ENCODE measurements around the gene SOCS2. TPM values are rescaled to one million over a fixed set of nuclear protein-coding genes. Genes with fewer than 3 reads are reported as not detected.
A peak's percentile ranks its signal among the peaks of the same experiment; 100 is the strongest.

Gene SOCS2
- total and polyA plus RNA-seq, 2 of the 13 experiments (the other 11 are each of a cell fraction or from before 2014, with no cell fraction given): 0.62 to 1.5 TPM

- TF ChIP-seq USF2 (IDR thresholded peaks at IDR 0.05; ENCODE audit: low read depth, low read length): no peak
- no peak for TF ChIP-seq USF2 (CRISPR knock-in tag; IDR thresholded peaks at IDR 0.05; ENCODE audit: borderline replicate concordance)
- no peak for TF ChIP-seq ZKSCAN8 (CRISPR knock-in tag; IDR thresholded peaks at IDR 0.05; ENCODE audit: borderline replicate concordance)
- peak; percentile 32; the same call in 1 of the 2 replicates for TF ChIP-seq NR2F2 (IDR thresholded peaks at IDR 0.05; ENCODE audit: borderline replicate concordance, low read depth)
- TF ChIP-seq ATM (IDR thresholded peaks at IDR 0.05; ENCODE audit: borderline replicate concordance): no peak
- no peak for TF ChIP-seq STAT6 (CRISPR knock-in tag; IDR thresholded peaks at IDR 0.05; ENCODE audit: borderline replicate concordance)
- peak; percentile 48 for TF ChIP-seq YY1 (IDR thresholded peaks at IDR 0.05; ENCODE audit: insufficient read depth, insufficient replicate concordance, low read depth, low read length)
- TF ChIP-seq WIZ (CRISPR knock-in tag; IDR thresholded peaks at IDR 0.05): no peak
- no peak for TF ChIP-seq GABPA (IDR thresholded peaks at IDR 0.05; ENCODE audit: low read depth, low read length)
- TF ChIP-seq GABPA (CRISPR knock-in tag; IDR thresholded peaks at IDR 0.05; ENCODE audit: low read depth): 0 out of 2 replicates have a peak, but pooled peaks have one; percentile 24
- peak; percentile 45; the same call in 1 of the 2 replicates for TF ChIP-seq ATF3 (CRISPR knock-in tag; IDR thresholded peaks at IDR 0.05)
- peak; percentile 29; the same call in 1 of the 2 replicates for TF ChIP-seq TGIF2 (CRISPR knock-in tag; IDR thresholded peaks at IDR 0.05)
- TF ChIP-seq CENPBD1 (CRISPR knock-in tag; IDR thresholded peaks at IDR 0.05; ENCODE audit: borderline replicate concordance, low read depth): no peak
- peak; percentile 89 for TF ChIP-seq CEBPB (IDR thresholded peaks at IDR 0.05; ENCODE audit: borderline replicate concordance, low read depth, low read length)
- TF ChIP-seq STAG1 (CRISPR knock-in tag; IDR thresholded peaks at IDR 0.05): peak; percentile 76
- TF ChIP-seq SIX1 (CRISPR knock-in tag; IDR thresholded peaks at IDR 0.05; ENCODE audit: borderline replicate concordance): peak; percentile 5; the same call in 1 of the 2 replicates
- TF ChIP-seq ZNF891 (CRISPR knock-in tag; IDR thresholded peaks at IDR 0.05): peak; percentile 11; the same call in 1 of the 2 replicates
Observed at GRCh38 chr12:93569656-93570551, 2.6 kb upstream of the SOCS2 start (continued).
